Dedifferentiated amniotic fluid mesenchymal stem cell (primary cell): ENCODE measurements around the gene VSIG8.

Experiments
- DNase-seq: peaks from one replicate; pipeline ENCODE4 v3.0.0-alpha.2; 2016; ENCODE audit errors: extremely low spot score

VSIG8 gene

DNA sequence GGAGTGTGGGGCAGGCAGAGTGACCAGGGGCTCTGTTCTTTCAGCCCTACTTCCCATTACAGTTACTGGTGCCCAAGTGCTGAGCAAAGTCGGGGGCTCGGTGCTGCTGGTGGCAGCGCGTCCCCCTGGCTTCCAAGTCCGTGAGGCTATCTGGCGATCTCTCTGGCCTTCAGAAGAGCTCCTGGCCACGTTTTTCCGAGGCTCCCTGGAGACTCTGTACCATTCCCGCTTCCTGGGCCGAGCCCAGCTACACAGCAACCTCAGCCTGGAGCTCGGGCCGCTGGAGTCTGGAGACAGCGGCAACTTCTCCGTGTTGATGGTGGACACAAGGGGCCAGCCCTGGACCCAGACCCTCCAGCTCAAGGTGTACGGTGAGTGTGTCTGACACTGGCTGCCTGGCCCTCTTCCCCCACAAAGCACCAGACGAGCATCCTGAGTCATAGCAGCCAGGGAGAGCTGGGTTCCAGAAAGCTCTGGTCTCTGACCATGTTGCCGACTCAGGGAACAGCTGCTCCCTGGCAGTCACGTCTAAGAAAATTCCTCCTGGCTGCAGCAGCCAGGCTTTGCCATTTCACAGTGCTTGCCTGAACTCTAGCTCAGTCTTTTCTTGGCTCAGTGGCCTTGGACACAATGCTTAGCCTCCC is 32.5 kb downstream of the VSIG8 start:
- DNase-seq, result no peak

DNA sequence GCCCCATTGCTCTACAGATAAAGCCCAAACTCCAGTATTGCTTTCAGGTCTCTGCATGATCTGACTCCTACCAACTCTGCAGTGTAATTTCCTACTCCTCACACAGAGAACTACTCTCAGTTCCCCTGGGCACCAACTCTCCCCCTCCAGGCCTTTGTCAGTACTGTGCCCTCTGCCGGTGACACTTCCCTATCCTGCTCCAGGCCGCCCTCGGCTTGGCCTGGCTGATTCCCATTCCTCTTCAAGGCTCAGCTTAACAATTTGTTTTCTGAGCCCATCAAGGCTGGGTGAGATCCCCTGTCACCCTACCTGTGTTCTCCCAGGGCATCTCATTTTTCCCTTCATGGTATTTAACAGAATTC is 33.2 kb downstream of the VSIG8 start:
- DNase-seq, result no peak

DNA sequence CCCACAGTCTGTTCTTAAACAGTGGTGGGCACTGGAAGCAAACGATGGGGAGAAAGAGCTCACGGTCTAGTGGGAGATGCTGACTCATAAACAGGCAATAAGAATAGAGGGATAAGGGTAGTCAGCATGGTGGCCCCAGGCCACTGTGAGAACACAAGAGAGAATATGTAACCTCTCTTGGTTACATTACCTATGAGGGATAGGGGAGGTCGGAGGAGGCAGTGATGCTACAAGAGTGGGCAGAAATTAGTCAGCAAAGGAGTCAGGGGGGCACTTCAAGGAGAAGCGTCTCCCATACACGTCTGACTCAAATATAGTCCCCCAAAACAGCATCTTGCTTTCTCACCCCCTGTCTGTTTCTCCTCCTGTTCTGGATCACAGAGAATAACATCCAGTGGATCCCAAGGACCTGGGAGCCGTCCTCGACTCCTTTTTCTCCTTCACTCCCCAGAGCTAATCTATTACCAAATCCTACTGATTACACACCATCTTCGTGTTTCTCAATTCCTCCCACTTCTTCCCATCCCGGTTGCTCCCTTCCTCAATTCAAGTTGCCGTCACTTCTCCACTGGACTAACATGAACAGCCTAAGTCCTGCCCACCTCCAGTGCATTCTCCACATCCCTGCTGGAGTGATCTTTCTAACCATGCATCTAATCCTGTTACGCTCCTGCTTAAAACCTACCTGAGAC is 33.7 kb downstream of the VSIG8 start:
- DNase-seq, result no peak

DNA sequence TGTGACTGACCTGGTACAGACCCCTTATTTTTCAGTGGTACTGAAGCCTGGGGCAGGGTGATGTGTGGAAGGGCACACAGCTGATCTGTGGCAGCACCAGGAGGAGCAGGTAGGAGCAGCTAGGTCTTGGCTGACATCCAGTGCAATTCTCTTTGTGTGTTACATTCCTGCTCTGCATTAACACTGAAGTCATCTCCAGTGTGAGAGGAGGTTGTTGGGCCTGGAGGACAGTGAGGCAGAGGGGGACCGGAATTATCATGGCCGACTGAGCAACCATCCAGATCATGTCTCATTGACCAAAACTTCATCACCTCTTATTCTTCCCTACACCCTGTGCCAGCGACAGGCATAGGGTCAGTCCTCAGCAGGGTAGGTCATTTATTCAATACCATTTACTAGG is 34.3 kb downstream of the VSIG8 start:
- no peak for DNase-seq

DNA sequence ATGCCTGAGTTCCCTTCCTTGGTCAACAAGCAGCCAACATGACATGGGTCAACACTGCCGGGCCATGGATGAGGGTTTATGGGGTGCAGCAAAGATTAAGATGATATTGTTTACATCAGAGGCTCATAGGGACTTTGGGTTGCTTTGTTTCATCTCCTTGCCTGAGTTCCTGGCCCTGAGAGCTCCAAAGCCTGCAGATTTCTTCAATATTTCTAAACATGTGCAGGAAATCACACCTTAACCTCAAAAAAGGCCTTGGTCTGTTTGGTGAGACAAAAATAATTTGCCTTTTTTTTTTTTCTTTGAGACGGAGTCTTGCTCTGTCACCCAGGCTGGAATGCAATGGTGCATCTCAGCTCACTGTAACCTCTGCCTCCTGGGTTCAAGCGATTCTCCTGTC is 34.9 kb downstream of the VSIG8 start:
- DNase-seq, result no peak

DNA sequence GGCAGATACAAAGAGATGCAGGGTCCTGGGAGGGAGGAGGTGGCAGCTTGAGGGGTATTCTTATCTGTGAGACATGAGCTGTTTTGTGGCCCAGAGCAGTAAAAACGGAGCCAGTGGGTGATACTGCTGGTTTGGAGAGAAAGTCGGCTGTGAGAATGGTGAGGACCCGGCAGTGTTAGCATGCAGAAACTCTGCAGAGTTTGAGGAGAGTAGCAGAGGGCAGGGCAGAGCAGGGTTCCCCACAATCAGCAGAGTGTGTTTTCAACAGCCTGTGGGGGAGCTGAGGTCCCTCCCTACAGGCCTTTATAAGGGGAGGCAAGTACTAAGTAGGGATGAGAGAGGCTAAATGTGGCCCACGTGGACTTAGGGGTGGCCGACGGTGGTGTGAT is 35.4 kb downstream of the VSIG8 start:
- DNase-seq, result no peak

DNA sequence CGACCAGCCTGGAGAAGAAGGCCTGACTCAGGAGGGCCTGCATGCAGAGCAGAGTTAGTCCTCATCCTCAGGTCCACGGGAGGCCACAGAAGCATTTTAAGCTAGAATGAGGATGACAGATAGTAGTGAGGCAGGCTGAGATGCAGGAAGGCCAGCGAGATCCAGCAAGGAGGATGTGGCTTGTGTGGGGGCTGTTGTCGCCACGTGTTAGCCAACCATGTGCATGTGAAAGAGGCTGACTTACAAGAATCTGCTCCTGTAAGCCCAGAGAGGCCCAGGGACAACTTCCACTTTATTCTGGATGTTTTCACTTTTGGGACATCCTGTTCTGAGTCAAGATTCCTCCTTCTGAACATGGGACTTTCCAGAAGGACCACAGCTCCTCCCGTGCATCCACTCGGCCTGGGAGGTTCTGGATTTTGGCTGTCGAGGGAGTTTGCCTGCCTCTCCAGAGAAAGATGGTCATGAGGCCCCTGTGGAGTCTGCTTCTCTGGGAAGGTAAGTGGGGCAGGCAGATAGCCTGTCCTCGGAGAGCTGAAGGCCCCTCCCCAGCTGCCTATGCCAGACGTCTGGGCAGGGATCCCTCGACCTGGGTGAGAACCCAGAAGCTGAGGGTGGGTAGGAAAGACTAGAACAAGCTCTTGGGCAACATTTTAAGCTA is 35.9 kb downstream of the VSIG8 start, which contains the start of gene SLAMF8:
Gene SLAMF8 (plus strand): TSS at position 433 of the 661 bp plus-strand sequence. CDS start 26 bp downstream, at position 459.
- DNase-seq, result no peak

DNA sequence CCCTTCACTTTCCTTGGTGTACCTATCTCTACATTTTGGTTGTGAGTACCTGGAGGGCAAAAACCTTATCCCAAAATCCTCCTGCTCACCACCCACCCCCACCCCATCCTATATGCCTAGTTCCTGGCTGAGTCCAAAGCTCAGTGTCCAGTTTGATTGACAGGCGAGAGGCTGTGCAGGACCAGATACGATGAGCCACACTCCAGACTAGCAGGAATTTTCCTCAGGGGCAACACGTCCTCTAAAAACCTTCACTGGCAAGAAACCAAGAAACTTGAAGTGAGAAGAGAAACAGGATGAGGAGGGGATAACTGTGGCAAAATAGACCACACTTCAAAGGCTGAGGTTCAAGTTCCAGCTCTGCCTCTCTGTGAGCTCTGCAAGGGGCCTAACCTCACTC is 36.9 kb downstream of the VSIG8 start:
- no peak for DNase-seq

DNA sequence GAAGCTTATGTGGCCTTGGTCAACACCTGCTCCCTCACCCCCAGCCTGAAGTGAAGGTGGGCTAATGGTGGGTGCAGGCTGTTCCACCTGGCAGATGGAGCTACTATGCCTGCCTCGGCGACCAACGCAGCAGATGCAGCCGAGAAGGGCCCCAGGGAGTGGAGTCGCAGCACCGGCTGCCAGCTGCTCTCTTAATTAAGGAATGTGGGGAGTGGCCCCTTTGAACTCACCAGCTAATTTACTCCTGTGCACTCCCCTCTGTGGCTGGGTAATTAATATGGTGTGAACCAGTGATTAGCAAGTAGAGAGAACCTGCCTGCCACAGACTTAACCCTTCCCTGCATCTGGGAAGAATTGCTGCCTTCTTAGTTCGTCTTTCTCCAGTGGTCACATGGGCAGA is 39.1 kb downstream of the VSIG8 start:
- no peak for DNase-seq

DNA sequence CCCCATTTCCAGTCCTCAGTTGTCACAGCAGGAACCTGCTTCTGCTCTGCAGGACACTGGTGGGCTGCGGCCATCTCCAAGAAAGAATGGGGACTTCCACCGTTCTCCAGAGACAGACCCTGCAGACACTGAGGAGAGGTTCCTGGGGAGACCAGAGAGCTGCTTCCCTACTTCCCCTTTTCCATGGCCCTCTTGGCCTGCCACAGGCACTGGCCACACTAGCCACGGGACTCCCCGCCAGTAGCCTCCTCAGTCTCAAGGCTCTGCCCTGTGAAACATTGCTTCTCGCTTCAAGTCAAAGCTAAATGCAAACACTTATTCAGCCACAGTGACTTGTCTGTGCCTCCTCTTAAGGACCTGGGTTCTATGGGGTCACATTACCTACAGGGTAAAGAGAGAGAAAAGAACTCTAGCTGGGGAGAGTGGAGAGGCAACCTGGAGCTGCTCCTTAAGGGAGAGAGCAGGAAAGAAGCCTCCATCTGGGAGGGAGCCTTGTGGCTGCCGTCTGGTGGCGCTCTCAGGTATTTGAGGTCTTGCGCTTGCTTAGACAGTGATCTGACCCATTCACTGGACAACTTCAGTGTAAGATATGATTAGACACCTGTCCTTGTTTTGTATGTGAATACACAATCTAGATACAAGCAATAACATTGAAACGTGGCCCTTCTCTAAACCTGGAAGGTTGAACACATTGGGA is 41.1 kb downstream of the VSIG8 start:
- DNase-seq, result no peak

DNA sequence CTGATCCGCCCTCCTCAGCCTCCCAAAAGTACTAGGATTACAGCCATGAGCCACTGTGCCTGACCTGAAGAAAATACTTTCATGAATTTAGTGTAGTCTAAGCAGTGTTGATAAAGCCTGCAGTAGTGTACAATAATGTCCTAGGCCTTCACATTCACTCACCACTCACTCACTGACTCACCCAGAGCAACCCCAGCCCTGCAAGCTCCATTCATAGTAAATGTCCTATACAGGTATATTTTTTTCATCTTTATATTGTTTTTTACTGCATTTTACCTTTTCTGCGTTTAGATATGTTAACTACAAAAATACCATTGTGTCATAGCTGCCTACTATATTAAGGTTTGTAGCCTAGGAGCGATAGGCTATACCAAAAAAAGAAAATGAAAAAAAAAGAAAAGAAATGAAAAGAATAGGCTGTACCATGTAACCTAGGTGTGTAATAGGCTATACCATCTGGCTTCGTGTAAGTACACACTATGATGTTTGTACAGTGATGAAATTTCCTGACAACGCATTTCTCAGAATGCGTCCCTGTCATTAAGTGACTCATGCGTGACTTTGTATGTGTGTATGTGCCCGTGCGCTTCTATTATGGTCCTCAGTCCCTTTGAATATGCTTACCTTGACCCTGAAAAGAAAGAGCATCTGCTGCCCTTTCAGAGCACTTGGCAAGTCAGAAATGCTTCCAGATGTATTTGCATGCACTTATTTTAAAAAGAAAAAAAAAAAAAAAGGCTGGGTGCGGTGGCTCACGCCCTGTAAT is 45.0 kb downstream of the VSIG8 start:
- DNase-seq, result no peak

DNA sequence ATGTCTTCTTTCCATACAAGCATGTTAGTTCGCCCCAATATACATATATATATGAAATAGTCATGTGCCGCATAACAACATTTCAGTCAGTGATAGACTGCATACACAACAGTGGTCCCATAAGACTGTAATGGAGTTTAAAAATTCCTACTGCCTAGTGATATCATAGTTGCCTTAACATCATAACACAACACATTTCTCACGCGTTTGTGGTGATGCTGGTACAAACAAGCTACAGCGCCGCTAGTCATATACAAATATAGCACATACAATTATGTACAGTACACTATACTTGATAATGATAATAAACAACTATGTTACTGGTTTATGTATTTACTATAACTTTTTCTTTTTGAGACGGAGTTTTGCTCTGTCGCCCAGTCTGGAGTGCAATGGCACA is 46.5 kb downstream of the VSIG8 start:
- DNase-seq, result no peak

DNA sequence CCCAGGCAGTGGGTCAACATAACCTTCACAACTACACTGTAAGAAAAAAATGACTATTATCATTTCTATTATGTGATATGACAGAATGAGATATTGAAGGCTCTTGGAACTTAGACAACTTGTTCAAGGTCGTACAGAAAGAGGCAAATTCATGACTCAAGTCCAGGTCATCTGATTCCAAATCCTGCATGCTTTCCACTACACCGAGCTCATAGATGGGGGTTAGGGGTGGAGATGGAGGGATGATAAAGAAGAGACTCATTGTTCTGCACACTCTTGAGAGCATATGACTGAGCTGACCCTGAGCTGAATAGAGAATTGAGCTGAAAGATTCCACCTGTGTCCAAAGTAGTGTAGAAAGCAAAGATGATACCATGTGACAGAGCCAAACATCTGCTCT is 57.5 kb downstream of the VSIG8 start:
- DNase-seq, result no peak
